ENCODE data around the gene SPATA24.

- TF ChIP-seq, protein P1, sequence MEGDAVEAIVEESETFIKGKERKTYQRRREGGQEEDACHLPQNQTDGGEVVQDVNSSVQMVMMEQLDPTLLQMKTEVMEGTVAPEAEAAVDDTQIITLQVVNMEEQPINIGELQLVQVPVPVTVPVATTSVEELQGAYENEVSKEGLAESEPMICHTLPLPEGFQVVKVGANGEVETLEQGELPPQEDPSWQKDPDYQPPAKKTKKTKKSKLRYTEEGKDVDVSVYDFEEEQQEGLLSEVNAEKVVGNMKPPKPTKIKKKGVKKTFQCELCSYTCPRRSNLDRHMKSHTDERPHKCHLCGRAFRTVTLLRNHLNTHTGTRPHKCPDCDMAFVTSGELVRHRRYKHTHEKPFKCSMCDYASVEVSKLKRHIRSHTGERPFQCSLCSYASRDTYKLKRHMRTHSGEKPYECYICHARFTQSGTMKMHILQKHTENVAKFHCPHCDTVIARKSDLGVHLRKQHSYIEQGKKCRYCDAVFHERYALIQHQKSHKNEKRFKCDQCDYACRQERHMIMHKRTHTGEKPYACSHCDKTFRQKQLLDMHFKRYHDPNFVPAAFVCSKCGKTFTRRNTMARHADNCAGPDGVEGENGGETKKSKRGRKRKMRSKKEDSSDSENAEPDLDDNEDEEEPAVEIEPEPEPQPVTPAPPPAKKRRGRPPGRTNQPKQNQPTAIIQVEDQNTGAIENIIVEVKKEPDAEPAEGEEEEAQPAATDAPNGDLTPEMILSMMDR (IDR thresholded peaks at IDR 0.05) = no peak
- TF ChIP-seq ZFX (IDR thresholded peaks at IDR 0.05; ENCODE audit: borderline replicate concordance) = no peak
These were observed 21.1 kb downstream of the SPATA24 start for GRCh38 chr5:139382807-139383206.
